ENCODE measurements around the gene TGM4. TPM values are rescaled to one million over a fixed set of nuclear protein-coding genes. Genes with fewer than 3 reads are reported as not detected.

TGM4 gene
- total and polyA plus RNA-seq, 9 of the 15 experiments (the other 6 are each of a cell fraction or from before 2014, with no cell fraction given) = not detected

- Histone ChIP-seq H2AFZ (ENCODE audit: low read depth, low read length) (no peak overlapping the region), H3K4me1 (replicated peaks in 1 of 2; ENCODE audit: control insufficient read depth in 2 of 2, insufficient read depth in 2 of 2, low read length in 2 of 2) (no peaks in the 10 kb centered on the region), H3K9me3 (replicated peaks; ENCODE audit: control insufficient read depth, insufficient read depth, low read depth, low read length) (no peaks in the 10 kb centered on the region), H3K4me2 (ENCODE audit: insufficient read depth, low read length) (no peak overlapping the region), H3K4me3 (no peak overlapping the region), H3K27ac (ENCODE audit: extremely low read depth, low read depth, low read length) (no peak overlapping the region), H4K20me1 (replicated peaks; ENCODE audit: control insufficient read depth, insufficient read depth, low read length) (no peaks in the 10 kb centered on the region), H3K9me1 (ENCODE audit: control insufficient read depth, insufficient read depth, low read length) (no peaks in the 10 kb centered on the region), H3K79me2 (ENCODE audit: control insufficient read depth, insufficient read depth, low read length) (no peaks in the 10 kb centered on the region), H3K36me3 (ENCODE audit: control insufficient read depth, insufficient read depth, low read length) (peaks cover 80% of the 10 kb centered on the region), H3K9ac (ENCODE audit: insufficient read depth in 1 of 2, low read depth in 2 of 2, low read length in 2 of 2) (no peak overlapping the region), H3K27me3 (ENCODE audit: control insufficient read depth in 2 of 2, insufficient read depth in 2 of 2, low read length in 2 of 2) (no peaks in the 10 kb centered on the region)
- intact Hi-C loops (cut with micrococcal nuclease) (no loop called here), in situ Hi-C loops (cut with MboI) (no loop called here)
- ChIA-PET POLR2A (interaction anchor here (0.6 to 1.4 kb wide), 4 partner anchors 9 to 1131 kb away, joined by 3 to 5 read pairs (median 4); no protein-coding TSS in a partner anchor), CTCF (ENCODE audit: low intra/inter-chr PET ratio) (no interaction called here)
- DNase-seq (ENCODE audit: extremely low read depth in 1 of 4, low spot score in 3 of 4) = no peak
- no peak for FAIRE-seq
- WGBS (ENCODE audit: insufficient coverage, low coverage, missing lambda C conversion rate) = 85% methylated on average over 7 of the region's 7 CpGs
- TF ChIP-seq FOXK2 (conservative IDR thresholded peaks at IDR 0.05 in 1 of 2, IDR thresholded peaks at IDR 0.05 in 1 of 2; ENCODE audit: low read depth in 2 of 2) = no peak
- TF ChIP-seq NCOA2 (IDR thresholded peaks at IDR 0.05; ENCODE audit: partially characterized antibody in 2 of 2) = no peak
- TF ChIP-seq SAP30 (IDR thresholded peaks at IDR 0.05; ENCODE audit: borderline replicate concordance, insufficient read depth, low read depth, low read length, poor library complexity, severe bottlenecking) = no peak
- no peak for TF ChIP-seq NR0B1 (IDR thresholded peaks at IDR 0.05; ENCODE audit: partially characterized antibody)
- no peak for TF ChIP-seq FUS (optimal IDR thresholded peaks at IDR 0.05; ENCODE audit: low read depth, low read length)
- ATAC-seq = no peak
- BruUV-seq (replicated peaks) = no TSS peak
Measured at GRCh38 chr3:44845528-44846520, 28.6 kb upstream of the TGM4 start.
